Measurements from ENCODE around the gene MKRN1.
A peak's percentile ranks its signal among the peaks of the same experiment; 100 is the strongest.
"Not testable (repeated sequence)": the region's sequence is repeated elsewhere in the genome, so short reads cannot be mapped to it uniquely, and the experiment has no call there.

Gene MKRN1

GRCh38 chr7:140479062-140479738, at the start of gene MKRN1:
TSS of gene MKRN1 (minus strand) at chr7:140479505. CDS start at chr7:140479344, 161 bp downstream.
- DNase-seq, result peak; percentile 92 to 96 (median 93)

DNA sequence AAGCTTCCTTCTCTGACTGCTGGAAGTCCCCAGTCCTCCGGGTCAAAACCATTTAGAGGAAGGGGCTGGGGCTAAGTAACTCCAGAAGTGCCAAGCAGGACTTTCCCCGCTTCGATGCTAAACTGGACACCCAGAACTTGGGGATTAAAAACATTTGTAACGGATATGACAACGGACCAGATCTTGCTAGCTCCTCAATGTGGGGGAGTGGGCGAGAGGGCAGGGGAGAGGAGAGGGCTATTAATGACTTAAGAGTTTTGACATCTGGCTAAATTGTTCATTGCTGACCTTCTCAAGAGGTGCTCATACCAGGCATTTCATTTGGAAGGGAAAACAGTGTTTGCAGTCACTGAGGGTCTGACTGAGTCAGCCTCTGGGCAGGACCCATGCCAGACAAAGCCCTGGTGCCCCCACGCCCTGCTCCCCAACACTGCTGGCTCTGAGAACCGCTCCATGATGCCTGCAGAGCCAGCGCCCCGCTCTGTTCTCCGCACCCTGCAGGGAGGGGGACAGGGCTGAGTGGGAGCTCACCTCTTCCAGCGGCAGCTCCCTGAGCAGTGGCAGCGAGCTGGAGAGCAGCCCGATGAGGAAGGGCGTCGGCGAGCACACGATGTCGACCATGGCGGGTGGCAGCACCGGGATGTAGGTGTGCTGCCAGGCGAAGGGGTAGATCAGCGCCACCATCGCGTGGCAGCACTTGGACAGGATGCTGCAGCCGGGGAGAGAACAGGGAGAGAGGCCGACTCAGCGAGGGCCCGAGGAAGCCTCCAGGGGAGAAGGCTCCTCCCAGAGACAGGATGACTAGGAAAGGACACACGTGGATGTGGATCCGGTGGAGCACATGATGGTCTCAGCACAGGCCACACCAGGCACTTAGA, 47.7 kb upstream of the MKRN1 start:
- no peak for DNase-seq

DNA sequence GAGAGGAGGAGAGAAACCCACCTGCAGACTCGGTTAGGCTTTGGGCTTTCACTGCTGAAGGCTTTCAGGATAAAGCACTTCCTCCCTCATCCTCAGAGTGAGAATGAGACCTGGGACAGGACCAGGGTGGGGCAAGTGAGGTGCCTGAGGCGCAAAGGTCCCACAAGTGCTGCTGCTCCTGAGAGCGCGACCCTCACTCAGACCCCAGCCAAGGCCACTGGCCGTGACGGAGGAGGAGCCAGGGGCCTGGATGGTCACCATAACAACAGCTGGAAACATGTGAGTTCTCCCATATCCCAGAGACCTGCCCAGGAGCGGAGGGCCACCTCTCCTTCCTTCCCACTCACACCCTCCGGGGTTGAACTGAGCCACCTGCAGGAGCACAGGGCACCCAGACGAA, 46.9 kb upstream of the MKRN1 start:
- no peak for DNase-seq

DNA sequence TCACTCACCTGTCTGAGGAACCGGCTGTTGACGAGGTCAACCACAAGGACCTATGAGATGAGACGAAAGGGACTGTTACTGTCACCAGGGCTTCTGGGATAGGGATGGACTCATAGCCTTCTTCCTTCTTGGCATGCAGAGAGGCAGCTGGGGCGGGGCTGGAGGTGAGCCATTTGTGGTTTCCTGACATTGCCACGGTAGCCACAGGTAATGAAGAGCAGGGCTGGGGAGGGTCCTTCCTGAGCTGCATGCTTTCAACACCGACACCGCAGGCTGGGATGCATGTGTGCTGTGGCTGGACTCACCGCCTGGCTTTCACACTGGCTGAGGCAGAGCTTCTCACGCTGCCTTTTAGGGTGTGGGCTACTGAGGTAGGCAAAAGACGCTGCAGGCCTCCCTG, 46.4 kb upstream of the MKRN1 start:
- DNase-seq, result no peak

GRCh38 chr7:140521421-140521820, 42.1 kb upstream of the MKRN1 start:
- DNase-seq, result no peak

DNA sequence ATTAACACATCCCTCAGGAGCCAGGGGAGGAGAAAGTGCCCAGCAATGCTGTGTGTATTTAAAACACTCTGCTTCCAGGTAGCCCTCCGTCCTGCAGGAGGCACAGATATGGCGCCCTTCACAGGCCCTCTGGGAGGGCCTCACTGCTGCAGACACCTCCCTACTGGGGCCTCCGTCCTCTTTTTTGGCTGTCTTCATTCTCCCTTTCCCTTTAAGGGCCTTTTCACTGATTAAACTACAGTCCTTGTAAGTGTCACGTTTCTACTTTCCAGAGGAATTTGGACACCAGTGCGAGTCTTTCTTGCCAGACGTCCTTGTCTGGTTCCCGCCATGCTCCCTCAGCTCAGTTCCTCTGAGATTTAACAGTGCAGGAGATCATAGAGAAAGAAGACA, 39.7 kb upstream of the MKRN1 start:
- DNase-seq, result no peak

- no peak for DNase-seq
Observed at GRCh38 chr7:140518370-140519006, 39.2 kb upstream of the MKRN1 start.

- DNase-seq, result peak; percentile 87 to 92 (median 88)
Observed at GRCh38 chr7:140517546-140518369, 38.5 kb upstream of the MKRN1 start.

GRCh38 chr7:140512317-140513000, 33.2 kb upstream of the MKRN1 start:
- no peak for DNase-seq

- DNase-seq, result no peak
Observed at GRCh38 chr7:140509789-140510188, 30.5 kb upstream of the MKRN1 start.

DNA sequence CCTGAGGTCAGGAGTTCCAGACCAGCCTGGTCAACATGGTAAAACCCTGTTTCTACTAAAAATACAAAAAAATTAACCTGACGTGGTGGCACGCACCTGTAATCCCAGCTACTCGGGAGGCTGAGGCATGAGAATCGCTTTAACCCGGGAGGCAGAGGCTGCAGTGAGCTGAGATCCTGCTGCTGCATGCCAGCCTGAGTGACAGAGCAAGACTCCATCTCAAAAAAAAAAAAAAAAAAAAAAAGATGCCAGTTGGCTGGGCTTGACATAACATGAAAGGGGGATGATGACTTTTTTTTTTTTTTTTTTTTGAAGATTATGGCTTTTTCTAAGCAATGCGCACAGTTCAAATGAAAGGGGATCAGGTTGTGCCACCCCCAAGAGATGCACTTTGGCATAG, 28.3 kb upstream of the MKRN1 start:
- DNase-seq, result not testable (repeated sequence)

- no peak for DNase-seq
Observed at GRCh38 chr7:140506788-140507464, 27.6 kb upstream of the MKRN1 start.

DNA sequence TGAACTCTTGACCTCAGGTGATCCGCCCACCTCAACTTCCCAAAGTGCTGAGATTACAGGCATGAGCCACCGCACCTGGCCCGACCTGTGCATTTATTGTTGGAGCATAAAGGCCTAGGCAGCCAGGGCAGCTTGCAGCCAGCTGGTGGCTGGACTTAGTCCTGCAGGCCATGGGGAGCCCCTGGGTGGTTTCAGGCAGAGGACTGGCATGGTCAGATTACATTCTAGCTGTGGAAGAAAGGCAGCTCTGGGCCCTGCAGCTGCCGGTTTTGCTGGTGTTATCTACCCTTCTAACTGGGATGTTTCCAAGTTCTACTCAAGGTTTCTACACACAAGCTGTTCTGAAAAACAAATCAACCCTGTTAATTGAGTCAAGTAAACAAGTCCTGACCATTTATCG, 22.7 kb upstream of the MKRN1 start:
- DNase-seq, result no peak

DNA sequence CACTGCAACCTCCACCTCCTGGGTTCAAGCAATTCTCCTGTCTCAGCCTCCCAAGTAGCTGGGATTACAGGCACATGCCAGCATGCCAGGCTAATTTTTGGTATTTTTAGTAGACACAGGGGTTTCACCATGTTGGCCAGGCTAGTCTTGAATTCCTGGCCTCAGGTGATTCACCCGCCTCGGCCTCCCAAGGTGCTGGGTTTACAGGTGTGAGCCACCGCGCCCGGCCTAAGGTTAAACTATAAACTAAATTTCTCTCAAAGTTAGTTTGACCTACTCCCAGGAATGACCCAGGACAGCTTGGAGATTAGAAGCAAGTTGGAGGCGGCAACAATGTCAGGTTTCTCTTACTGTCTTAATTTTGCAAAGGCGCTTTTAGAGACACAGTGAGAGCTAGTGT, 18.5 kb upstream of the MKRN1 start:
- DNase-seq, result not testable (repeated sequence)

GRCh38 chr7:140497241-140497769, 18.0 kb upstream of the MKRN1 start:
- DNase-seq, result no peak

GRCh38 chr7:140495514-140496097, 16.3 kb upstream of the MKRN1 start:
- DNase-seq, result no peak

GRCh38 chr7:140494867-140495266, 15.6 kb upstream of the MKRN1 start:
- DNase-seq, result peak; percentile 57 to 82 (median 75)

- peak; percentile 34 to 71 (median 51) for DNase-seq
Observed at GRCh38 chr7:140489026-140489359, 9.7 kb upstream of the MKRN1 start.

- no peak for DNase-seq
Observed at GRCh38 chr7:140485500-140486265, 6.4 kb upstream of the MKRN1 start.

GRCh38 chr7:140484951-140485499, 5.7 kb upstream of the MKRN1 start:
- no peak for DNase-seq
